Progenitor cell of endocrine pancreas (in vitro differentiated cells): ENCODE measurements around the gene KHDC4. TPM values are rescaled to one million over a fixed set of nuclear protein-coding genes. Genes with fewer than 3 reads are reported as not detected.

ENCODE experiments used
- DNase-seq: peaks from one replicate; pipeline ENCODE4 v3.0.0; 2021; ENCODE audit warnings: low spot score; ENCODE audit not compliant: unreplicated experiment
- H3K27ac Mint-ChIP-seq: 2 replicates; pipeline ENCODE4 v1.8.0; 2021; ENCODE audit warnings: mild to moderate bottlenecking, moderate library complexity, mixed read lengths
- H3K27me3 Mint-ChIP-seq: 2 replicates; pipeline ENCODE4 v1.8.0; 2021; ENCODE audit warnings: mixed read lengths
- H3K36me3 Mint-ChIP-seq: 2 replicates; pipeline ENCODE4 v1.8.0; 2022; ENCODE audit warnings: mixed read lengths; ENCODE audit not compliant: insufficient read depth
- H3K4me1 Mint-ChIP-seq: 2 replicates; pipeline ENCODE4 v1.8.0; 2021; ENCODE audit warnings: low read depth, mixed read lengths
- H3K4me3 Mint-ChIP-seq: 2 replicates; pipeline ENCODE4 v1.8.0; 2021; ENCODE audit warnings: low read depth, mild to moderate bottlenecking, moderate library complexity, mixed read lengths
- H3K9me3 Mint-ChIP-seq: 2 replicates; pipeline ENCODE4 v1.8.0; 2021; ENCODE audit warnings: low read depth, mixed read lengths
- CTCF ChIP-seq: fragments of 200-600 bp; sonication (generic); IDR thresholded peaks from one replicate; pipeline ENCODE4 v1.5.0; 2021; ENCODE audit warnings: antibody characterized with exemption, mild to moderate bottlenecking; ENCODE audit not compliant: unreplicated experiment
- total RNA-seq: library from RNA; stranded (reverse); gene quantifications from 2 replicates; pipeline ENCODE4 v1.2.1, GENCODE V29; 2021

KHDC4 gene
- total RNA-seq, 1 donor from 2014 or later, result 67.6 TPM

GRCh38 chr1:155910621-155911121 lies 23.5 kb downstream of the KHDC4 start:
- no peak for DNase-seq
- H3K27me3 Mint-ChIP-seq, result no peaks in the 10 kb centered on the region
- H3K9me3 Mint-ChIP-seq, result no peaks in the 10 kb centered on the region
- H3K36me3 Mint-ChIP-seq, result peaks cover 18% of the 10 kb centered on the region
- peak overlapping the region; percentile 92 for H3K4me3 Mint-ChIP-seq
- peaks cover 16% of the 10 kb centered on the region for H3K4me1 Mint-ChIP-seq
- TF ChIP-seq CTCF, result no peak
- peak overlapping the region; percentile 91 for H3K27ac Mint-ChIP-seq

- Mint-ChIP-seq H3K4me1 (peaks cover 16% of the 10 kb centered on the region), H3K27me3 (no peaks in the 10 kb centered on the region), H3K27ac (peak overlapping the region; percentile 24), H3K36me3 (peaks cover 16% of the 10 kb centered on the region), H3K4me3 (peak overlapping the region; percentile 92), H3K9me3 (no peaks in the 10 kb centered on the region)
- DNase-seq, result no peak
- no peak for TF ChIP-seq CTCF
These were observed 24.3 kb downstream of the KHDC4 start for GRCh38 chr1:155909894-155910293.

- no peak for DNase-seq
- TF ChIP-seq CTCF, result no peak
- H3K27ac Mint-ChIP-seq, result peak overlapping the region; percentile 2
- H3K9me3 Mint-ChIP-seq, result no peaks in the 10 kb centered on the region
- H3K27me3 Mint-ChIP-seq, result no peaks in the 10 kb centered on the region
- peaks cover 6% of the 10 kb centered on the region for H3K4me1 Mint-ChIP-seq
- H3K36me3 Mint-ChIP-seq, result peaks cover 21% of the 10 kb centered on the region
- H3K4me3 Mint-ChIP-seq, result no peak overlapping the region
These were observed 30.0 kb downstream of the KHDC4 start for GRCh38 chr1:155904261-155904660.

GRCh38 chr1:155900161-155900560 lies 34.1 kb downstream of the KHDC4 start:
- H3K4me1 Mint-ChIP-seq, result peaks cover 6% of the 10 kb centered on the region
- no peak overlapping the region for H3K27ac Mint-ChIP-seq
- H3K4me3 Mint-ChIP-seq, result no peak overlapping the region
- TF ChIP-seq CTCF, result no peak
- DNase-seq, result no peak
- H3K9me3 Mint-ChIP-seq, result no peaks in the 10 kb centered on the region
- H3K27me3 Mint-ChIP-seq, result no peaks in the 10 kb centered on the region
- peaks cover 26% of the 10 kb centered on the region for H3K36me3 Mint-ChIP-seq

- no peak for TF ChIP-seq CTCF
- Mint-ChIP-seq H3K9me3 (no peaks in the 10 kb centered on the region), H3K4me3 (no peak overlapping the region), H3K27ac (no peak overlapping the region), H3K4me1 (peaks cover 6% of the 10 kb centered on the region), H3K27me3 (no peaks in the 10 kb centered on the region), H3K36me3 (peaks cover 26% of the 10 kb centered on the region)
- no peak for DNase-seq
These were observed 34.5 kb downstream of the KHDC4 start for GRCh38 chr1:155899683-155900082.
